ENCODE results near the gene FAM13B. TPM values are rescaled to one million over a fixed set of nuclear protein-coding genes. Genes with fewer than 3 reads are reported as not detected.
A peak's percentile ranks its signal among the peaks of the same experiment; 100 is the strongest.

The FAM13B gene
- total and polyA plus RNA-seq, 8 donors = 23.8 to 53.3 (median 46.6) TPM

- intact Hi-C loops (cut with DNase I) = no loop called here
- H3K36me3 ChIP-seq = no peaks in the 10 kb centered on the region
- H3K4me3 ChIP-seq = no peak overlapping the region
- TF ChIP-seq, protein P1, sequence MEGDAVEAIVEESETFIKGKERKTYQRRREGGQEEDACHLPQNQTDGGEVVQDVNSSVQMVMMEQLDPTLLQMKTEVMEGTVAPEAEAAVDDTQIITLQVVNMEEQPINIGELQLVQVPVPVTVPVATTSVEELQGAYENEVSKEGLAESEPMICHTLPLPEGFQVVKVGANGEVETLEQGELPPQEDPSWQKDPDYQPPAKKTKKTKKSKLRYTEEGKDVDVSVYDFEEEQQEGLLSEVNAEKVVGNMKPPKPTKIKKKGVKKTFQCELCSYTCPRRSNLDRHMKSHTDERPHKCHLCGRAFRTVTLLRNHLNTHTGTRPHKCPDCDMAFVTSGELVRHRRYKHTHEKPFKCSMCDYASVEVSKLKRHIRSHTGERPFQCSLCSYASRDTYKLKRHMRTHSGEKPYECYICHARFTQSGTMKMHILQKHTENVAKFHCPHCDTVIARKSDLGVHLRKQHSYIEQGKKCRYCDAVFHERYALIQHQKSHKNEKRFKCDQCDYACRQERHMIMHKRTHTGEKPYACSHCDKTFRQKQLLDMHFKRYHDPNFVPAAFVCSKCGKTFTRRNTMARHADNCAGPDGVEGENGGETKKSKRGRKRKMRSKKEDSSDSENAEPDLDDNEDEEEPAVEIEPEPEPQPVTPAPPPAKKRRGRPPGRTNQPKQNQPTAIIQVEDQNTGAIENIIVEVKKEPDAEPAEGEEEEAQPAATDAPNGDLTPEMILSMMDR (IDR thresholded peaks at IDR 0.05) = no peak
- no peak overlapping the region for H3K27ac ChIP-seq
- DNase-seq (no peak), ATAC-seq (no peak)
- H3K4me1 ChIP-seq = no peaks in the 10 kb centered on the region
- no peaks in the 10 kb centered on the region for H3K27me3 ChIP-seq
- no peaks in the 10 kb centered on the region for H3K9me3 ChIP-seq
Observed at GRCh38 chr5:137896560-137896959, 136.3 kb downstream of the FAM13B start.

DNA sequence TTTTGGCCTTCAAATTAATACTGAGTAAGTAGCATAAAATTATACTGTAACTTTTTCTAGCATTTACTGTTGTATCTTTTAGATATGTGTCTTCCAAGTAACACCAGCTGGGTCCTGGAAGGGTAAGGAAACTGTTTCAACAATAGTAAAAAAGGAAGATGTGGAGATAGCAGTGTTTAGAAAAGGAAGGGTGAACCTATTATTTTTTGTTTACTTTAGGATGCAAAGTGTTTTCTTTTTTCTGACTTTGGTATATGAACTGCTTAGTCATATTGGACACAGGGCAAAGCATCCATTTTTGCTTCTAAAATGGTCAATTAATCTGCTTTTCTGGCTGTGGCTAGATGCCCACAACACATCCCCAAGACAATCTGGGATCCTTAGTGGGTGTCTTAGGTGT lies 138.3 kb downstream of the FAM13B start:
- H3K4me1 ChIP-seq = peaks cover 0 to under 1% of the 10 kb centered on the region in 2 donors
- no peaks in the 10 kb centered on the region for H3K36me3 ChIP-seq
- H3K27me3 ChIP-seq = peaks cover 0 to 1% of the 10 kb centered on the region in 2 donors
- TF ChIP-seq, protein P1 (IDR thresholded peaks at IDR 0.05) = no peak
- intact Hi-C loops (cut with DNase I) = no loop called here
- H3K27ac ChIP-seq = no peak overlapping the region
- no peaks in the 10 kb centered on the region for H3K9me3 ChIP-seq
- no peak for DNase-seq
- ATAC-seq = no peak
- H3K4me3 ChIP-seq = no peak overlapping the region

DNA sequence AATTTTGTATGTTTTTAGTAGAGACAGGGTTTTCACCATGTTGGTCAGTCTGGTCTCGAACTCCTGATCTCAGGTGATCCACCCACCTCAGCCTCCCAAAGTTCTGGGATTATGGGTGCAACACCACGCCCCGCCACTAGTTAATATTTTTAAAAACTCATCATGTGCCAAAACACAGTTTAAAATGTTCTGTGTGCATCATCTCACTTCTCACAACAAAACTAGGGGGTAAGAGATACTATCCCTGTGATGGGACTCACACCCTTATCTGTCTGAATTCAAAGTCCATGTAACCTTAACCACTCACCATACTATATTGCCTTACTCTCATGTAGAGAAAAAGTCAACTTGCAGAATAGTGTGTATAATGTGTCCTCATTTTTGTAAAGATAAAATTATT lies 141.0 kb downstream of the FAM13B start:
- ATAC-seq = no peak
- no peaks in the 10 kb centered on the region for H3K9me3 ChIP-seq
- no peaks in the 10 kb centered on the region for H3K36me3 ChIP-seq
- H3K4me3 ChIP-seq = no peak overlapping the region
- H3K27me3 ChIP-seq = peaks cover 0 to 8% of the 10 kb centered on the region in 2 donors
- TF ChIP-seq, protein P1 (IDR thresholded peaks at IDR 0.05) = no peak
- no peak for DNase-seq
- H3K27ac ChIP-seq = no peak overlapping the region
- intact Hi-C loops (cut with DNase I) = no loop called here
- peaks cover 4 to 12% of the 10 kb centered on the region in 2 donors for H3K4me1 ChIP-seq

DNA sequence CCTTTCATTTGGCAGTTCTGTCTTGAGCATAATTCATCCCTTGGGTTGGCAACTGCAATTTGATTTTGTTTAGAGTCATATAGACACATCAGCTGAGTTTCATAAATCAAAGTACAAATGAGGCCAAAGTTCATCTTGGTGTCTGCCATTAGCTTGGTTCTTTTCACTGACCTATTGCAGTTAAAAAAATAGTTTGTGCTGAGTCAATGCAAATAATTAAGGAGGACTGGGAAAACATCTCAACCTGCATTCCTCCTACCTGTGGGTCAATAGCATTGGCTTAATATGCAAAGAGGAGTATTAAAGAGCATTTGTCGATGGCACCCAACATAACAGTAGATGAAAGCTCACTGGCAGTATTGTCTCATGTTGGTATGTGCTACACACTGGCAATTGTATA lies 142.0 kb downstream of the FAM13B start:
- Histone ChIP-seq H3K36me3 (no peaks in the 10 kb centered on the region), H3K27me3 (peaks cover 0 to 8% of the 10 kb centered on the region in 2 donors), H3K4me1 (peaks cover 4 to 12% of the 10 kb centered on the region in 2 donors), H3K4me3 (no peak overlapping the region), H3K9me3 (no peaks in the 10 kb centered on the region), H3K27ac (no peak overlapping the region)
- TF ChIP-seq, protein P1 (IDR thresholded peaks at IDR 0.05) = no peak
- intact Hi-C loops (cut with DNase I) = no loop called here
- DNase-seq = no peak
- ATAC-seq = peak; percentile 12

GRCh38 chr5:137888863-137889759 lies 143.8 kb downstream of the FAM13B start, which contains the start of gene PKD2L2:
Gene PKD2L2 (plus strand): TSS chr5:137889457. CDS start chr5:137889492, 35 bp downstream.
- Histone ChIP-seq H3K27me3 (peaks cover 0 to 8% of the 10 kb centered on the region in 2 donors), H3K4me1 (peaks cover 4 to 12% of the 10 kb centered on the region in 2 donors)
- intact Hi-C loops (cut with DNase I) = no loop called here

More at GRCh38 chr5:137888863-137889759, 143.8 kb downstream of the FAM13B start, which contains the start of gene PKD2L2:
- Histone ChIP-seq H3K27ac (peak within 1 kb of the TSS; percentile 64 to 75), H3K9me3 (no peaks in the 10 kb centered on the region), H3K36me3 (no peaks in the 10 kb centered on the region), H3K4me3 (peak within 1 kb of the TSS; percentile 40 to 42)
- peak; percentile 77 to 94 (median 90) for DNase-seq
- peak; percentile 99 for ATAC-seq
- TF ChIP-seq, protein P1 (IDR thresholded peaks at IDR 0.05) = no peak
